ENCODE results near the gene CALML3.

The CALML3 gene

DNA sequence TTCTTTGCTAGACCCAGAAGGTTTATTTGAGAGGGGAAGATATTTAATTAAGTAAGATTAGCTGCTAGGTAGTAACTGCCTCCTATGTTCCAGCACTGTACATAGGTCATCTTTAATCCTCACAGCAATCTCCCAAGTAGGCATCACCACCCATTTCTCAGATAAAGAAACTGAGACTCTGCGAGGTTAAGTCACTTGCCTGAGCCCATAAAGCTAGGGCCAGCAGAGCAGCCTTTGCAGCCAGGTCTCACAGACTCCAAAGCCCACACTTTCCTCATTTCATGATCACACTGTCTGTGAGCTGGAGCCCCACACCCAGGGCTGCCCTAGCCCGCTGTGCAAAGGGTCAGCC is 20.6 kb downstream of the CALML3 start:
- DNase-seq (ENCODE audit: insufficient read length, low spot score): no peak
- FAIRE-seq: no peak
- TF ChIP-seq, protein P1, sequence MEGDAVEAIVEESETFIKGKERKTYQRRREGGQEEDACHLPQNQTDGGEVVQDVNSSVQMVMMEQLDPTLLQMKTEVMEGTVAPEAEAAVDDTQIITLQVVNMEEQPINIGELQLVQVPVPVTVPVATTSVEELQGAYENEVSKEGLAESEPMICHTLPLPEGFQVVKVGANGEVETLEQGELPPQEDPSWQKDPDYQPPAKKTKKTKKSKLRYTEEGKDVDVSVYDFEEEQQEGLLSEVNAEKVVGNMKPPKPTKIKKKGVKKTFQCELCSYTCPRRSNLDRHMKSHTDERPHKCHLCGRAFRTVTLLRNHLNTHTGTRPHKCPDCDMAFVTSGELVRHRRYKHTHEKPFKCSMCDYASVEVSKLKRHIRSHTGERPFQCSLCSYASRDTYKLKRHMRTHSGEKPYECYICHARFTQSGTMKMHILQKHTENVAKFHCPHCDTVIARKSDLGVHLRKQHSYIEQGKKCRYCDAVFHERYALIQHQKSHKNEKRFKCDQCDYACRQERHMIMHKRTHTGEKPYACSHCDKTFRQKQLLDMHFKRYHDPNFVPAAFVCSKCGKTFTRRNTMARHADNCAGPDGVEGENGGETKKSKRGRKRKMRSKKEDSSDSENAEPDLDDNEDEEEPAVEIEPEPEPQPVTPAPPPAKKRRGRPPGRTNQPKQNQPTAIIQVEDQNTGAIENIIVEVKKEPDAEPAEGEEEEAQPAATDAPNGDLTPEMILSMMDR (IDR thresholded peaks at IDR 0.05; ENCODE audit: insufficient read depth, missing control alignments): no peak

DNA sequence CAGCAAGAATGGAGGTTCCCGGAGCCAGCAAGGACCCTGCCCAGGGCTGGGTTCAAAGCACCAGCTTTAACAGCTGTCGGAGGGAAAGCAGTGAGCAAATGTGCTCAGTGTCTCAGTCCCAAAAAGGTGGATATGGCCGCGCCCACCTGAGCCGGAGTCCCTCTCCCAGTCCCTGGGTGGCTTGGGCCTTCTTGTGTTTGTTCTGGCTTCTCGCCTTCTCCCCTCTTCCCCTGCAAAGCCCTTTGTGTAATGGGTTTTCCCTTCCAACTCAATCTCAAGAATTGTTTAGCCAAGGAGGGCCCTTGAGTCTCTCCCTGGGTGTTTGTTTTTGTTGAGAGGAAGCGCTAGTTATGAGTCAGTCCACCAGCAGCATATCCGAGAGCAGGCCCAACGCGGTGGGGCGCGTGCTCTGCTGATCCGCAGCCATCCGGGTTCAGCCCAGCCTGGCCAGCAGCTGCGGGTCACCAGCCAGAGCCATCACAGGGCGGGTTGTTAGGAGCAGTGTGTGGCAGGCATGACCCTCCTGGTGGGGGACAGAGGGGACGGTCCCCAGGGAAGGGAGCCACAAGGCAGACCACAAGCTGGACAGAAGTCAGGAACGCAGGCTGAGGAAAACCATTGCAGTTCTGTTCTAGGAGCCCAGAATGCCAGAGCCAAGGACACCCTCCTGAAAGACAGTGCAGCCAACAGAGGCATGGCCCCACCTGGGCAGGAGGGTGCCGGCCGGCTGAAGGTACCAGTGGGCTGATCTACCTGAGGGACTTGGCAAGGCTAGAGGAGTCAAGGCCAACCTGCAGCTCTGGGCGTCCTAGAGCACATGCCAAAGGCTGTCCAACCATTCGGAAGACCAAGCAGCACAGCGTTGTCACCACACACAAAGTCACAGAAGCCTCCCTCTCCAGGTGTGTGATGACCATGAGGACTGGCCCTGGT is 21.3 kb downstream of the CALML3 start:
- TF ChIP-seq, protein P1 (IDR thresholded peaks at IDR 0.05; ENCODE audit: insufficient read depth, missing control alignments): no peak
- DNase-seq (ENCODE audit: insufficient read length, low spot score): no peak
- FAIRE-seq: no peak

DNA sequence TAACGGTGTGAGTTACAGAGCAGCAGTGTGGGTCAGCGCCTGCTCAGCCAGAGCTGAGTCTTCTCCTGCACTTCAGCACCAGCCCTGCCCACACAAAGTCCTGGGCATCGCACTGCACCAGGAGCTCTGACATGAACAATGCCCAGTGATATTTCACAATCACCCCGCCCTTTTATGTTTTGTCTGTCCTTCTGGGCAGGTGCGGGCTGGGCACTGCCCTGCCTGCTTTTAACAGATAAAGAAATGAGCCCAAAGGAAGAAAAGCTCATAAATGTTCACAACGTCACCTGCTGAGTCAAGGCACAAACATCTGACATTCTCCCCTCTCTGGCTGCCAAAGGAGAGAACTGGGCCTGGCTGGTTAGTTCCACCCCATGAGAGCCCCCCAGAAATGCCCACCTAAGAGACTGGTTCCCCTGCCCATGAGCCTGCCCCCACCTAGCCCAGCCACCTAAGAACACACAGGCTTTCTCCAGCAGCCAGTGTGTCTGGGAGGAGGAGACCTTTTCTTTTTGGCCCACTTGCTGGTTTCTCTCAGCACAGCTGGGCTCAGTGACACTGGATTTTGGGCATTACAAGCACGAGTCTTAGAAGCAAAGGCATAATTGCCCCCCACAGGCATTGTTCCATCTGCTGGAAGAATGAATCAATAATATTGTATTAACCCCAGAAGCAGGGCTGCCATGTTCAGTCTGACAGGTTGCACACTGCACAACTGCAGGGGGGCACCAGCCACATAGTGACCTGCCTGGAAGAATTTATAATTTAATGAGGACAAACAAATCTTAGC is 22.3 kb downstream of the CALML3 start:
- DNase-seq (ENCODE audit: insufficient read length, low spot score) (no peak), FAIRE-seq (no peak)
- TF ChIP-seq, protein P1 (IDR thresholded peaks at IDR 0.05; ENCODE audit: insufficient read depth, missing control alignments): no peak

DNA sequence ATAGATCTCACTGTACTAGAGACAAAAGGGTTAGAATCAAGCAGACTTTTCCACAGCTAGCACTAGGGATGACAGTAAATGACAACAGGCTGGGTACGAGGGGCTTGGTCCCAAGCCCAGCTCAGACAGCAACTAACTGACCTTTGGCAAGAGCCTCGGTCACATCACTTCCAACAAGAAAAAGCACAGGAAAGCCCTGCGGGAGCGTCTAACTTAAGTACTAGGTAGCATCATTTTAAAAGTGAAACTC is 22.8 kb downstream of the CALML3 start:
- TF ChIP-seq, protein P1 (IDR thresholded peaks at IDR 0.05; ENCODE audit: insufficient read depth, missing control alignments): no peak
- FAIRE-seq (no peak), DNase-seq (ENCODE audit: insufficient read length, low spot score) (no peak)

DNA sequence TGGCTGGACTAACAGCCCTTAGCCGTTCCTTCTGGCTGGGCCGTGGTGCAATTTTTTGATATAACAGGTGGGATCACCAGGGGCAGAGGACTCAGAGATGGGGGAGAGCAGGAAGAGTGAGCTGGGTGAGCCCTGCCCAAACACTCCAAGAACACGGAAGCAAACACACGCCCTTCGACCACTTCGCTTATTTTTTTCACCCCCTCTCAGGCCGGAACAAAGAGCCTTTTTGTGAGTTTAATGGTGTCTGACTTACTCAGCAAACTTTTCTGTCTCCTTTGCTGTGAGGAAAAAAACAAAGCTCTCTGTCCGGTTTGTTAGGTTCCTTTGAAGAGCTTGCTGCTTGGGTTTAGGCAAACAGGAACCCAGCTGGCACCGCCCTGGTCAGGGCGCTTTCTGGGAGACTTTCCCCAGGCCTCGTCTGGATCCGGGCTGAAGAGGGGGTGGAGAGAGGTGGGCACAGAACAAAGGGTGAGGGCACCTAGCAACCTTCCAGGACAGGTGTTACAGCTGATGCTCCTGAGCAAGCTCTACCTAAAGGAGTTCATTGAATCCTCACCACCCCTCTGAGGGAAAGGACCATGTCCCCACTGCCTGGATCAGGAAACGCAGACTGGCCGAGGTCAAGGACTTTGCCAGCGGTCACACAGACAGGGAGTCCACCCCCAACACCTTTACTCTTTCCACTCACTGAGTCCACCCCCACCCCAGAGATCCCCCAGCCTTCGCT is 23.3 kb downstream of the CALML3 start:
- no peak for DNase-seq (ENCODE audit: insufficient read length, low spot score)
- FAIRE-seq: no peak
- TF ChIP-seq, protein P1 (IDR thresholded peaks at IDR 0.05; ENCODE audit: insufficient read depth, missing control alignments): no peak

DNA sequence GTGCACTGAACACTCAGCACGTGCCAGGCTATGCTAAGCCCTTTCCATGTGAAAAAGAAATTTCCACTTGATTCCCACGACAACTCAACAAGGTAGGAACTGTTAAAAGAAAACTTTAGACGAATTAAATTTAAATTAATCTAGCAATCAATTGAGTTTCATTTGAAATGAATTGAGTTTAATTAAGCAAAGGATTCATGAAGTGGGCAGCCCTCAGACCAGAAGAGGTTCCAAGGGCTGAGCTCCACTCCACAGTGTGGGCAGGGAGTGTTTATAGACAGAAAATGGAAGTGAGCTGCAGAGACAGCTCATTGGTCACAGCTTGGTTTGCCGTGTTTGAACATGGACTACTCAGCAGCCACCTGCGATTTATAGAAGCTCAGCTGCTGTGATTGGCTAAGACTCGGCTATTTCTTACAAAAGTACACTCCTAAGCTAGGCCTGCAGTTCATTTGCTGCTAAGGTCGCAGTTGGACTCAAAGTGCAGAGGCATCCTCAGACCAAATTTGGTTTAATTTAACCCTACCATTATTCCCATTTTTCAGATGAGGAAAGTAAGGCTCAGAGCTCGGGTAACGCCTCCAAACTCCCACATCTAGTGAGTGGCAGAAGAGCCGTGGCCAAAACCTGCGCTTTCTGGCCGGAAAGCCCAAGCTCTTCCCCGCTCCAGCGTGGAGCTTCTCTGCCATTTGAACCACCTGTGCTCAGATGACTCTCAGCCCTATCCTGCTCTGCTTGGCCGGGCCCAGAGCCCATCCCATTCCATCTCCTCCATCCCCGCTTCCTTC is 24.9 kb downstream of the CALML3 start:
- DNase-seq (ENCODE audit: insufficient read length, low spot score) (no peak), FAIRE-seq (no peak)
- TF ChIP-seq, protein P1 (IDR thresholded peaks at IDR 0.05; ENCODE audit: insufficient read depth, missing control alignments): no peak

All from D721Med (cell line).